Stimulated activated CD8-positive, alpha-beta memory T cell treated with anti-CD3 and anti-CD28 coated beads, Interleukin-15, amount 100 ng/mL, for 24 hours (primary cell): ENCODE results near the gene CCDC121.
"Not testable (repeated sequence)": the region's sequence is repeated elsewhere in the genome, so short reads cannot be mapped to it uniquely, and the experiment has no call there.

Experiments
- DNase-seq: peaks from one replicate; pipeline ENCODE4 v3.0.0-alpha.2; 2020; ENCODE audit warnings: low read depth

Gene CCDC121

GRCh38 chr2:27636766-27637165 lies 8.0 kb upstream of the CCDC121 start:
- DNase-seq, result no peak

- no peak for DNase-seq
These were observed 5.5 kb upstream of the CCDC121 start for GRCh38 chr2:27634291-27634690.

GRCh38 chr2:27630257-27630656 lies 1.4 kb upstream of the CCDC121 start:
- DNase-seq, result not testable (repeated sequence)

- no peak for DNase-seq
These were observed 647 bp downstream of the CCDC121 start for GRCh38 chr2:27627963-27628766.

GRCh38 chr2:27626921-27627320 lies 1.9 kb downstream of the CCDC121 start:
- not testable (repeated sequence) for DNase-seq

- DNase-seq, result not testable (repeated sequence)
These were observed 2.5 kb downstream of the CCDC121 start for GRCh38 chr2:27626323-27626722.

- DNase-seq, result no peak
These were observed 3.9 kb downstream of the CCDC121 start for GRCh38 chr2:27624943-27625342.

- no peak for DNase-seq
These were observed 5.9 kb downstream of the CCDC121 start for GRCh38 chr2:27622921-27623384.

- DNase-seq, result no peak
These were observed 7.3 kb downstream of the CCDC121 start for GRCh38 chr2:27621524-27621923.

GRCh38 chr2:27615316-27615715 lies 13.5 kb downstream of the CCDC121 start:
- no peak for DNase-seq

GRCh38 chr2:27613985-27614384 lies 14.8 kb downstream of the CCDC121 start:
- no peak for DNase-seq

- no peak for DNase-seq
These were observed 22.2 kb downstream of the CCDC121 start for GRCh38 chr2:27606611-27607010.

- DNase-seq, result no peak
These were observed 32.2 kb downstream of the CCDC121 start for GRCh38 chr2:27596627-27597026.

GRCh38 chr2:27595412-27595811 lies 33.4 kb downstream of the CCDC121 start:
- not testable (repeated sequence) for DNase-seq

- not testable (repeated sequence) for DNase-seq
These were observed 34.6 kb downstream of the CCDC121 start for GRCh38 chr2:27594020-27594703.

- no peak for DNase-seq
These were observed 35.6 kb downstream of the CCDC121 start for GRCh38 chr2:27593240-27593639.

- DNase-seq, result no peak
These were observed 37.1 kb downstream of the CCDC121 start for GRCh38 chr2:27591745-27592144.

GRCh38 chr2:27588308-27588707 lies 40.5 kb downstream of the CCDC121 start:
- DNase-seq, result no peak

- DNase-seq, result no peak
These were observed 41.8 kb downstream of the CCDC121 start for GRCh38 chr2:27587025-27587424.

- no peak for DNase-seq
These were observed 44.2 kb downstream of the CCDC121 start for GRCh38 chr2:27584597-27584996.

- DNase-seq, result no peak
These were observed 45.4 kb downstream of the CCDC121 start for GRCh38 chr2:27583390-27583915.

- DNase-seq, result peak; percentile 56
These were observed 46.0 kb downstream of the CCDC121 start, which contains the start of gene ZNF512 for GRCh38 chr2:27582695-27583389. Gene ZNF512 (plus strand): TSS chr2:27583042. CDS start chr2:27583113, 71 bp downstream.
